Psoas muscle (tissue), 8 donors: ENCODE data around the gene HPS4. TPM values are rescaled to one million over a fixed set of nuclear protein-coding genes. Genes with fewer than 3 reads are reported as not detected.

ENCODE experiments used
- ATAC-seq, 4 donors: fragments of 200-7000 bp; cut with Tn5 transposase; one replicate each; pipeline ENCODE4 v1.9.1; 2020; ENCODE audit warnings: moderate library complexity in 3 of 4, mild to moderate bottlenecking in 2 of 4
- DNase-seq, 2 donors: peaks; one replicate each; pipeline ENCODE4 v3.0.0-alpha.2; 2020
- H3K27ac ChIP-seq: fragments of 200-600 bp; one replicate; pipeline ENCODE4 v1.8.0; 2022
- H3K27me3 ChIP-seq, 3 donors: fragments of 200-600 bp in 1 of 3; one replicate each; pipeline versions ENCODE4 v1.6.1 to v1.8.0; 2013 to 2022; ENCODE audit warnings: low read length in 2 of 3, mild to moderate bottlenecking in 2 of 3, moderate library complexity in 1 of 3; ENCODE audit not compliant: insufficient read depth in 3 of 3
- H3K36me3 ChIP-seq, 2 donors: fragments of 200-600 bp in 1 of 2; one replicate each; pipeline versions ENCODE4 v1.6.1 to v1.8.0; 2013 to 2022; ENCODE audit warnings: low read depth in 1 of 2, mild to moderate bottlenecking in 1 of 2, moderate library complexity in 1 of 2; ENCODE audit not compliant: insufficient read depth in 1 of 2
- H3K4me1 ChIP-seq: fragments of 200-600 bp; one replicate; pipeline ENCODE4 v1.8.0; 2022
- H3K4me3 ChIP-seq: fragments of 200-600 bp; one replicate; pipeline ENCODE4 v1.8.0; 2022; ENCODE audit warnings: mild to moderate bottlenecking
- H3K9me3 ChIP-seq: fragments of 200-600 bp; one replicate; pipeline ENCODE4 v1.8.0; 2022
- WGBS, 3 donors: extraction: QIAGEN DNeasy Blood & Tissue Kit; methylation state at CpG; one replicate each; pipeline versions ENCODE4 v1.1.6 to v1.1.7; 2013; 5-methylcytosine and 5-hydroxymethylcytosine counted together
- intact Hi-C, 2 donors: fragments of 100-400 bp; cut with DNase I; formaldehyde crosslinking; loops; one replicate each; pipeline versions ENCODE4 v1.11.0 to v1.14.2; 2022
- polyA plus RNA-seq, 3 donors: library from polyadenylated mRNA; stranded (reverse); fragments of 200-250 nt; gene quantifications; one replicate each; pipeline ENCODE4 v1.2.3, GENCODE V29; 2013
- total RNA-seq, 4 donors: library from RNA; stranded (reverse); fragmentation: NEBNext Ultra II Directional in 2 of 4; extraction: Animal tissue kit (Norgen Biotek cat#: 25700) in 2 of 4; gene quantifications; one replicate each; pipeline versions ENCODE4 v1.2.1 to v1.2.4, GENCODE V29; 2021 to 2023
- TF ChIP-seq, protein P1 (sequence below): fragments of 200-600 bp; IDR thresholded peaks from one replicate; pipeline ENCODE4 v1.8.0; 2022; ENCODE audit warnings: antibody characterized with exemption
- donor health status: healthy with polysubstance abuse.
- donor health status: DM: no; HTN: no; CAD: no; lungs with moderate emphysema.
- donor health status: Bipolar disorder and iron deficiency.
- donor health status: healthy.
- donor health status: DM: yes; HTN: yes; CAD: no.
- donor health status: DM: no; HTN: no; CAD: no.
- donor health status: DM: no; HTN: no; CAD: no.
- donor health status: DM: yes; HTN: yes; CAD: no.

Gene HPS4
- total and polyA plus RNA-seq, 7 donors, result 5.8 to 13.9 (median 10.1) TPM

DNA sequence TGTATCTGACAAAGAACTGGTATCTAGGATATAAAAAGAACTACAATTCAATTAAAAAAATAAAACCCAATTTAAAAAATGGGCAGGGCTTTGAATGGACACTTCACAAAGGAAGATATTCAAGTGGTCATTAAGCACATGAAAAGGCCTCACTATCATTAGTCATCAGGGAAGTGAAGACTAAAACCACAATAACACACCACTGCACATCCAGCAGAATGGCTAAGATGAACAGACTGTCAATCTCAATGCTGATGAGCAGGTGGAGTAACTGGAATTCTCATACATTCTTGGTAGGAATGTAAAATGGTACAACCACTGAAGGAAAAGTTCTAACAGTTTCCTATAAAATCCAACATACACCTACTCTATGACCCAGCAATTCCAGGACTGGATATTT lies 8.9 kb downstream of the HPS4 start:
- Histone ChIP-seq H3K9me3 (no peaks in the 10 kb centered on the region), H3K27ac (peak overlapping the region; percentile 43), H3K36me3 (peaks cover 10 to 93% of the 10 kb centered on the region in 2 donors), H3K4me3 (no peak overlapping the region), H3K27me3 (no peaks in the 10 kb centered on the region), H3K4me1 (peaks cover 28% of the 10 kb centered on the region)
- intact Hi-C loops, result no loop called here
- ATAC-seq, result no peak
- TF ChIP-seq, protein P1, sequence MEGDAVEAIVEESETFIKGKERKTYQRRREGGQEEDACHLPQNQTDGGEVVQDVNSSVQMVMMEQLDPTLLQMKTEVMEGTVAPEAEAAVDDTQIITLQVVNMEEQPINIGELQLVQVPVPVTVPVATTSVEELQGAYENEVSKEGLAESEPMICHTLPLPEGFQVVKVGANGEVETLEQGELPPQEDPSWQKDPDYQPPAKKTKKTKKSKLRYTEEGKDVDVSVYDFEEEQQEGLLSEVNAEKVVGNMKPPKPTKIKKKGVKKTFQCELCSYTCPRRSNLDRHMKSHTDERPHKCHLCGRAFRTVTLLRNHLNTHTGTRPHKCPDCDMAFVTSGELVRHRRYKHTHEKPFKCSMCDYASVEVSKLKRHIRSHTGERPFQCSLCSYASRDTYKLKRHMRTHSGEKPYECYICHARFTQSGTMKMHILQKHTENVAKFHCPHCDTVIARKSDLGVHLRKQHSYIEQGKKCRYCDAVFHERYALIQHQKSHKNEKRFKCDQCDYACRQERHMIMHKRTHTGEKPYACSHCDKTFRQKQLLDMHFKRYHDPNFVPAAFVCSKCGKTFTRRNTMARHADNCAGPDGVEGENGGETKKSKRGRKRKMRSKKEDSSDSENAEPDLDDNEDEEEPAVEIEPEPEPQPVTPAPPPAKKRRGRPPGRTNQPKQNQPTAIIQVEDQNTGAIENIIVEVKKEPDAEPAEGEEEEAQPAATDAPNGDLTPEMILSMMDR, result no peak
- no peak for DNase-seq

DNA sequence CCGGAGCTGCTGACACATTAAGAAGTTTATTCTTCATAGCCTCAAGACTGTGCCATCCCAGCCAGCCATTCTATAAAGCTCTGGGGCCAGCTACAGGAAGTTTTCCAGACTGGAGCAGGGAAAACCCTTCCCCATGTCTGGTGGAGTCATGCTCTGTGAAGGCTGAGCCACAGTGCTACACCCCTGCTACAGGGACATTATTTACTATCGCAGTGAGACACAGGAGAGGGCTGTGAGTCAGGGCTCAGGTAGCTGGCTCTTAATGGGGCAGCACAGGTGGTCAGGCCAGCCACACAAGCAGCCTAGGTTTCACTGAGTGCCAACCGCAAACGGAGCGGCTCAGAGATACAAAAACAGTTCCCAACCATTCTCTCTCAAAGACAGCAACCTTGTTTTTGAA lies 12.1 kb downstream of the HPS4 start:
- ATAC-seq (peak; percentile 95 to 99 (median 98)), DNase-seq (peak; percentile 56 to 66)
- H3K27me3 ChIP-seq, result no peaks in the 10 kb centered on the region
- TF ChIP-seq, protein P1, result no peak
- peaks cover 4 to 96% of the 10 kb centered on the region in 2 donors for H3K36me3 ChIP-seq
- peaks cover 19% of the 10 kb centered on the region for H3K4me1 ChIP-seq
- 60 to 70% (median 61%) methylated on average over 5 of the region's 5 CpGs for WGBS, 3 donors
- H3K4me3 ChIP-seq, result no peak overlapping the region
- intact Hi-C loops, result no loop called here
- peak overlapping the region; percentile 85 for H3K27ac ChIP-seq
- no peaks in the 10 kb centered on the region for H3K9me3 ChIP-seq

DNA sequence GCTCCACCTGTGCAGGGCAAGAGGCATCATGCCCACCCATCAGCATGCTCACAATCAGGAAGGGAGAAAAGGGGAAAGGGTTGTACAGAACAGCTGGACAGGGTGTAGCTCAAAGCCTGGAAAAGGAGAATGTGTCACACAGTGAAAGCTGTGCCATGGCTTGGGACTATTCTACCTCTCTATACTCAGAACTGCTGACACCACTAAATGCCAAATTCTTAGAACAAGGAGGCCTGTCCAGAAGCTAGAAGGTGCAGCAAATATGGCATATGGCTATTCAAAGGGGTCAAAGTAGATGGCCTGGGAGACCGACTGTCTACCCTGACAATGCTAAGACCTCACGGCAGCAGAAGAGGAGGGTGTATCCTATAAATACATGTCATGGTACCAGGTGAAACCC lies 12.8 kb downstream of the HPS4 start:
- H3K4me1 ChIP-seq, result peaks cover 19% of the 10 kb centered on the region
- intact Hi-C loops, result no loop called here
- DNase-seq, result no peak
- no peak for ATAC-seq
- H3K27ac ChIP-seq, result peak overlapping the region; percentile 85
- TF ChIP-seq, protein P1, result no peak
- no peaks in the 10 kb centered on the region for H3K27me3 ChIP-seq
- H3K36me3 ChIP-seq, result peaks cover 4 to 96% of the 10 kb centered on the region in 2 donors
- 93 to 97% (median 95%) methylated on average over 2 of the region's 2 CpGs for WGBS, 3 donors
- H3K4me3 ChIP-seq, result no peak overlapping the region
- no peaks in the 10 kb centered on the region for H3K9me3 ChIP-seq

DNA sequence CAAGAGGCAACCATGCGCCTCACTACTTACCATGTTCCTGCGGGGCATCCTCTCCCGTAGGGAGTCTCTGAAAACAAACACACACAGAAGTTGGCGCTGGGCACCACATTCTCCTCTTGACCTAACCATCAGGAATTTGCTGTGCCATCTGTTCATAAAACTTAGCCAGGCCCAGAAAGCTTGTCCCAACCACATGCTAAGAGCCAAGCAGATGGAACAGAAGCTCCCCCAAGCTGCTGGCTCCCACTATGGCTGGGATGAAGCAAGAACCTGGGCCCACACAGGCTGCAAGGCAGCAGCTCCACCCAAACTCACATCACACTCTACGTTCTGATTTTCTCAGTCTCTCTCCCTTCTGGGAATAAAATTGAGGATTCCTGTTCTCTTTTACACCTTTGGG lies 17.4 kb downstream of the HPS4 start:
- Histone ChIP-seq H3K27ac (peak overlapping the region; percentile 60), H3K4me1 (peaks cover 8% of the 10 kb centered on the region), H3K9me3 (no peaks in the 10 kb centered on the region), H3K4me3 (no peak overlapping the region), H3K36me3 (peaks cover 3 to 100% of the 10 kb centered on the region in 2 donors), H3K27me3 (no peaks in the 10 kb centered on the region)
- intact Hi-C loops, result no loop called here
- peak in 1 of 2 donors; percentile 28 for DNase-seq
- ATAC-seq, result peak; percentile 57 to 84 (median 66)
- TF ChIP-seq, protein P1, result no peak
- WGBS, 3 donors, result 54 to 71% (median 55%) methylated on average over 5 of the region's 5 CpGs

DNA sequence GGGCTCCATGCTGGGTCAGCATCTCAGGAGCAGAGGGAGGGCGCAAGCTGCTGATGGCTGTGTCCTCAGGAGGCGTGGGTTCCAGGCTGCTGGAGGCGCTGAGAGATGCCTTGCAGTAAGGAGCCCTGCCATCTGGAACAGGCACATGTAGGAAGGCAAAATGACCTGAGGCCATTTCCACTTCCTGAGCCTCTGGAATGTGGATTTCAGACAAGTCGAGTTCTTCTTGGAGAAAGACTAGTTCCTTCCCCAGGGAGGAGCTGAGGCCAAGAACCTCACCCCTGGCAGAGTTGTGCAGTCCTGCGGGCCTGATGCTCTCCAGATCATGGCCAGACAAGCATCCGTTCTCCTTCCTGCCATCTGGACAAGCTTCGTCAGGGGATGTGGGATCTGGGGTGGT lies 19.3 kb downstream of the HPS4 start:
- Histone ChIP-seq H3K36me3 (peaks cover 0 to 98% of the 10 kb centered on the region in 2 donors), H3K4me3 (no peak overlapping the region), H3K27ac (no peak overlapping the region), H3K4me1 (no peaks in the 10 kb centered on the region), H3K27me3 (no peaks in the 10 kb centered on the region), H3K9me3 (no peaks in the 10 kb centered on the region)
- ATAC-seq (peak in 1 of 4 donors; percentile 25), DNase-seq (peak; percentile 41 to 78)
- intact Hi-C loops, result loop anchor here in 1 of 2 donors (5.0 kb wide), 1 partner anchor 102 kb away; no protein-coding TSS in a partner anchor
- 60 to 68% (median 66%) methylated on average over 7 of the region's 7 CpGs for WGBS, 3 donors
- TF ChIP-seq, protein P1, result no peak
